Prostate gland (tissue), 2 donors: ENCODE measurements around the gene HSPE1.

ENCODE experiments used
- POLR2A ChIP-seq: fragments of 450-650 bp; IDR thresholded peaks from one replicate; pipeline ENCODE4 v1.6.1; 2016; ENCODE audit warnings: antibody characterized with exemption, mild to moderate bottlenecking
- TF ChIP-seq, protein P1 (sequence below), 4 experiments: fragments of 200-600 bp in 2 of 4; fragments of 450-650 bp in 2 of 4; sonication (generic) in 2 of 4; IDR thresholded peaks; 1 replicate in 3 of 4; 2 replicates in 1 of 4; pipeline ENCODE4 v1.5.1; 2016 to 2019; ENCODE audit warnings: antibody characterized with exemption in 4 of 4, mild to moderate bottlenecking in 2 of 4, moderate library complexity in 2 of 4

GRCh38 chr2:197461057-197461456 is 39.1 kb upstream of the HSPE1 start:
- no peak for TF ChIP-seq POLR2A
- TF ChIP-seq, protein P1, sequence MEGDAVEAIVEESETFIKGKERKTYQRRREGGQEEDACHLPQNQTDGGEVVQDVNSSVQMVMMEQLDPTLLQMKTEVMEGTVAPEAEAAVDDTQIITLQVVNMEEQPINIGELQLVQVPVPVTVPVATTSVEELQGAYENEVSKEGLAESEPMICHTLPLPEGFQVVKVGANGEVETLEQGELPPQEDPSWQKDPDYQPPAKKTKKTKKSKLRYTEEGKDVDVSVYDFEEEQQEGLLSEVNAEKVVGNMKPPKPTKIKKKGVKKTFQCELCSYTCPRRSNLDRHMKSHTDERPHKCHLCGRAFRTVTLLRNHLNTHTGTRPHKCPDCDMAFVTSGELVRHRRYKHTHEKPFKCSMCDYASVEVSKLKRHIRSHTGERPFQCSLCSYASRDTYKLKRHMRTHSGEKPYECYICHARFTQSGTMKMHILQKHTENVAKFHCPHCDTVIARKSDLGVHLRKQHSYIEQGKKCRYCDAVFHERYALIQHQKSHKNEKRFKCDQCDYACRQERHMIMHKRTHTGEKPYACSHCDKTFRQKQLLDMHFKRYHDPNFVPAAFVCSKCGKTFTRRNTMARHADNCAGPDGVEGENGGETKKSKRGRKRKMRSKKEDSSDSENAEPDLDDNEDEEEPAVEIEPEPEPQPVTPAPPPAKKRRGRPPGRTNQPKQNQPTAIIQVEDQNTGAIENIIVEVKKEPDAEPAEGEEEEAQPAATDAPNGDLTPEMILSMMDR (IDR thresholded peaks at IDR 0.05) = no peak
